22Rv1 (cell line): ENCODE data around the gene TRERF1.
A peak's percentile ranks its signal among the peaks of the same experiment; 100 is the strongest.

Experiments used
- H3K27ac ChIP-seq: fragments of 450-650 bp; 2 replicates; pipeline ENCODE4 v1.5.1; 2017
- ZFX ChIP-seq: fragments of 450-650 bp; IDR thresholded peaks from 2 replicates; pipeline ENCODE4 v1.6.1; 2017; ENCODE audit warnings: antibody characterized with exemption, borderline replicate concordance
- TF ChIP-seq, protein P1 (sequence below): fragments of 450-650 bp; IDR thresholded peaks from 2 replicates; pipeline ENCODE4 v1.5.1; 2017; ENCODE audit warnings: mild to moderate bottlenecking

The TRERF1 gene

DNA sequence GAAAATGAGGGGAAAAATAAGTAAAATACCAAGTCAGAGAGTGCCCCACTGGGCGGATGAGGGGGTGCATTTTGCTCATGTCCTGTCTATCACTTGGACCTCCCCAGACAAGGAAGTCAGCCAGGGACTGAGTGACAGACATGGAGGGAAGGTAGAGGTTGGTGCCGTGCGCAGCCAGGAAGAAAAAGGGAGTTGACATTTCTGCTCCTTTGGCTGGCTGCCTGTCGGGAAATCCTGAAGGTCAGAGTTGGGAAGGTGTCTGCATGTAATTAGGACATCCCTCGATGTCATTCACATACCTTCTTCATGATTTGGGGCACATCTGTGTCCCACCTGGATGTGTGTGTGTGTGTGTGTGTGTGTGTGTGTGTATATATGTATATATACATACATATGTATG is 269.6 kb downstream of the TRERF1 start:
- H3K27ac ChIP-seq: no peak overlapping the region
- TF ChIP-seq, protein P1, sequence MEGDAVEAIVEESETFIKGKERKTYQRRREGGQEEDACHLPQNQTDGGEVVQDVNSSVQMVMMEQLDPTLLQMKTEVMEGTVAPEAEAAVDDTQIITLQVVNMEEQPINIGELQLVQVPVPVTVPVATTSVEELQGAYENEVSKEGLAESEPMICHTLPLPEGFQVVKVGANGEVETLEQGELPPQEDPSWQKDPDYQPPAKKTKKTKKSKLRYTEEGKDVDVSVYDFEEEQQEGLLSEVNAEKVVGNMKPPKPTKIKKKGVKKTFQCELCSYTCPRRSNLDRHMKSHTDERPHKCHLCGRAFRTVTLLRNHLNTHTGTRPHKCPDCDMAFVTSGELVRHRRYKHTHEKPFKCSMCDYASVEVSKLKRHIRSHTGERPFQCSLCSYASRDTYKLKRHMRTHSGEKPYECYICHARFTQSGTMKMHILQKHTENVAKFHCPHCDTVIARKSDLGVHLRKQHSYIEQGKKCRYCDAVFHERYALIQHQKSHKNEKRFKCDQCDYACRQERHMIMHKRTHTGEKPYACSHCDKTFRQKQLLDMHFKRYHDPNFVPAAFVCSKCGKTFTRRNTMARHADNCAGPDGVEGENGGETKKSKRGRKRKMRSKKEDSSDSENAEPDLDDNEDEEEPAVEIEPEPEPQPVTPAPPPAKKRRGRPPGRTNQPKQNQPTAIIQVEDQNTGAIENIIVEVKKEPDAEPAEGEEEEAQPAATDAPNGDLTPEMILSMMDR: no peak
- no peak for TF ChIP-seq ZFX

DNA sequence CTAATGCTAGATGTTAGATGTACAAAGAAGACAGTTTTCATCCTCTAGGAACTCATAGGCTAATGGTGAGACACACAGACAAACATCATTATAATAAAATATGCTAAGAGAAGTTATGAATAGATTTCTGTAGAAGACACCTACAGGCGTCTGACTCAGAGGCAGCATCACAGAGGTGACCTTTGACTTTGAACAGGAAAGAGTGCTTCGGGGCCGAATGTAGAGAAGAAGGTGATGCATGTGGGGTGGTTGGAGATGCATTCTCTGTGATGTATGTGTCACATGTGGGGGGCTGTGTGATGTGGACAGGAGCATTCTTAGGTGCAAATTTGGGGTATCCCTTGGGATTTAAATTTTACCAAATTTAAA is 271.8 kb downstream of the TRERF1 start:
- no peak overlapping the region for H3K27ac ChIP-seq
- TF ChIP-seq ZFX: no peak
- TF ChIP-seq, protein P1: no peak

DNA sequence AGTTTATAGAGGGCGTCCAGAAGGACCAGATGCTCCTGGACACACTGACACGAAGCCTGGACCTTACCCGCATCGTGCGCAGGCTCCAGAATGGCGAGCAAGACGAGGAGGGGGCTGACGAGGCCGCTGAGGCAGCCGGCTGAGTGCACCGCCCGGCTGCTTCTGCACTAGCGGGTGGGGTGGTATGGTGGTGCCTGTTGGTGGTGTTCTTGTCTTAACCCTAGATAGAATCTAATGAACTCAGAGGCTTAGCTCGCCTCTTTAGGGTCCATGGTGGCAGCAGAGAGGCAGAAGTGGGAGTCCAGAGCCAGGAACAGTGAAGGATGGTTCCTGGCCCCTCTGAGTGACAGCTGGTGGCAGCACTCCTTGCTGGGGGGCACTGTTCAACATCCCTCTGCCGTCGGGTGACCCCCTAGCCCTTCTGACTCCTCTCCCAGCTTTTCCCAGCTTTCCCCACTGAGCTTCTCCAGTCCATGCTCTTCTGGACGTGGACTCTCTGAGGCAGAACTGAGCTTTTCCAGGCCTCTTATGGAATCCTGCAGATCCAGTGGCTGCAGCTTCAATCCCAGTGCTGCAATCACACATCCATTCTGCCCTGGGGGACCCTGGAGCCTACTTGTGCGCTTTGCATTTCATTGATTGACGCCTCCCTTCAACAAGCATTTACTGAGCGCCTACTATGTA is 272.3 kb downstream of the TRERF1 start:
- no peak for TF ChIP-seq ZFX
- TF ChIP-seq, protein P1: no peak
- no peak overlapping the region for H3K27ac ChIP-seq

DNA sequence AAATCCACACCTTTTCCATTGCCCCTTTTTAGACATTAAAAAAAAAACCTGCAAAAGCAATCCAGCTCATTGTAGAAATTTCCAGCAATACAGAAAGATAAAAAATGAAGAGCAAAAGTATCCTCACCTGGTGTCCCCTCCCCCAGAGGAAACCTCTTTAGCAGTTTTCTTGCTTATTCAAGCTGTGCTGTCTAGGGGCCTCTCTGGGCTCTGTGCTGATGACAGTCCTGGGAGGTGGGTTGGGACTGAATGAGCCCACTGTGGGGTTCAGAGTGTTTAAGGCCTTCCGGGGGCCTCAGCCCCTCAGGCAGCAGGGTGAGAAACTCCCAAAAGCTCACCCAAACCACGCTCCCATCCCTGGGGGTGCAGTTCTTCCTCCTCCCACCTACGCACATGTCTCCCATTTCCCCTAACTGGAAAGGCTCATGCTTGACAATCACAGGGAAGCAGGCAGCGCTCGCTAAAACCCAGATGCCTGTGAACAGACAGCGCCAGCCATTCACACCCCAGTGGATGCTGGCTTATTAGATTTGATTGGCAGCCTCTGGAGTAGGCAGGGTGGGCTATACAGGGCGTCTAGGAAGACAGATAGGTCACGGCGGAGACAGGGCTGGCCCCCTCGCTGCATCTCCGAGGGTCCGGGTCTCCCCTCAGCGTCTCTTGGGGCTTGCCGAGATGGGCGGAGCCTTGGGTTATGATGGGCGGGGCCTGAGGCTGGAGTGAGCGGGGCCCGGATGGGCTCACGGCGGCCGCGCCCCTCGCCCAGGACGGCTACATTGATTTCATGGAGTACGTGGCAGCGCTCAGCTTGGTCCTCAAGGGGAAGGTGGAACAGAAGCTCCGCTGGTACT is 274.0 kb downstream of the TRERF1 start:
- H3K27ac ChIP-seq: no peak overlapping the region
- TF ChIP-seq, protein P1: no peak
- TF ChIP-seq ZFX: no peak

DNA sequence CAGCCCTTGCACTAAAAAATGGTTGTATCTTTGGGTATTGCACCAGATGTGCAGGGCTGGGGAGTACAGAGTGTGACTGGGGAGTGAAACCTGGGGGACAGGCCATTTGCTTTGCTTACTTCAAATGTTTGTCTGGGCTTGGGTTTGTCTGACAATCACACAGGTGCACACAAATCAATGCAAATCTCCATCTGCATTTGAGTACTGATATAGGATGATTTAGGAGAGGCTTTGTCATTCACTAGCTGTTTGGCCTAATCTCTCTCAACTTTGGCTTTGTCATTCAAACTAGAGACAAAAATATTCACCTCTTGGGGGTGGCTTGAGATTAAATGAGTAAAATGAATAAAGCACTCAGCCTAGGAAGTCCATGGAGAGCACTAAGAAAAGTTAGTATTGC is 274.7 kb downstream of the TRERF1 start:
- TF ChIP-seq, protein P1: no peak
- TF ChIP-seq ZFX: no peak
- no peak overlapping the region for H3K27ac ChIP-seq

DNA sequence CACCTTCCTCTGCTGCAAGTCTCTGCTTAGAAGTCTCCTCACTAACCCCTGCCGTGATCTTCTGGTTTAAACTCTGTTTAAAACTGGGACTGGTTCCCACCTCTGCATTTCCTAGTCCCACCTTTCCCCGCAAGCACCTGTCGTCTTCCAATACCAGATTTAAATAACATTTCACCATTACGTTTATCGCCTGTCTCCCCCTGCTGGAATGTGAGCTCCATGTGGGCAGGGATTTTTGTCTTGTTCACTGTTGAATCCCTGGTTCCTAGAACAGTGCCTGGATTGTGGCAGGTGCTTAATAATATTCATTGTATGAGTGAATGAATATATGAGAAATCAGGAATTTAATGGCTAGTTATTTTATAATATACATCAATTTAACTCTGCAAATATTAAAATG is 275.9 kb downstream of the TRERF1 start:
- H3K27ac ChIP-seq: no peak overlapping the region
- TF ChIP-seq, protein P1: peak; percentile 23; the same call in 1 of the 2 replicates
- no peak for TF ChIP-seq ZFX
